ENCODE measurements around the gene ACER3. TPM values are rescaled to one million over a fixed set of nuclear protein-coding genes. Genes with fewer than 3 reads are reported as not detected.
A peak's percentile ranks its signal among the peaks of the same experiment; 100 is the strongest.
"Not testable (repeated sequence)": the region's sequence is repeated elsewhere in the genome, so short reads cannot be mapped to it uniquely, and the experiment has no call there.

The ACER3 gene
- polyA plus RNA-seq, 12 donors = 5.6 to 16.2 (median 8.4) TPM; not detected in 1

DNA sequence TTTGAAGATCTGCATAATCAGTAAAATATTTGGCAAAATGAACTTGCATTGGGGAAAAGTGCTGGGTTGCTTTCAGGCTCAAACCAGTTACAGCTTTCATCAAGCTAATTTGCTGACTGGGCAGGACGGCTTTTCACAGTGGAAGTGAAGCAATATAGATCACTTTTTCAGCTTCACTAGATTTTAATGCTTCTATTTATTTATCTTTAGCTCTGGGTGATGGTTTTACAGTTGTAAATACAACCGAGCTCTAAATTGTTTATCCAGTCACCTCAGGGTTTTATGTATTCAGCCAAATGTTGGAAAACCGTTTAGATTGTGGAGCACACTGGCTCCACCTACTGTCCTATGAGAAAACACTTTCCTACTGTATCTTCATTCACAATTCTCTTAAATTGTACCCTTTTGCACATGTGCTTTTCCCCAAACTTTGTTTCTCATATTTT lies 58.2 kb downstream of the ACER3 start:
- DNase-seq = peak; percentile 72

DNA sequence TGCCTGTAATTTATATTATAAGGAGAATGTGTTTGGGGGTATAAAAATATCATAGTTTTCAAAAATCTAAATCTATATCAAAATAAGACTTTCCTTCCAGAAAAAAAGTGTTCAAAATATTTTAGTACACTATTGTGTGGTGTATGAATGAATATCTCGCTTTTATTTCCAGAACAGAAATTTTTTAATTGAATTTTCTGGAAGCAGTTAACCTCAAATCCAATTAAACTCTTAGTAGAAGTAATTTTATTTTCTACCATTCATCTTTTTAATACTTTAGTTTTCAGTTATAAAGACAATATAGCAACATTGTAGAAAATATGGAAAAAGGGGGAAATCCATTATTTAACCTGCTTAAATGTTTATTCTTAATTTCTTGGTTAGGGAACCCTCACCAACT lies 58.7 kb downstream of the ACER3 start:
- no peak for DNase-seq

DNA sequence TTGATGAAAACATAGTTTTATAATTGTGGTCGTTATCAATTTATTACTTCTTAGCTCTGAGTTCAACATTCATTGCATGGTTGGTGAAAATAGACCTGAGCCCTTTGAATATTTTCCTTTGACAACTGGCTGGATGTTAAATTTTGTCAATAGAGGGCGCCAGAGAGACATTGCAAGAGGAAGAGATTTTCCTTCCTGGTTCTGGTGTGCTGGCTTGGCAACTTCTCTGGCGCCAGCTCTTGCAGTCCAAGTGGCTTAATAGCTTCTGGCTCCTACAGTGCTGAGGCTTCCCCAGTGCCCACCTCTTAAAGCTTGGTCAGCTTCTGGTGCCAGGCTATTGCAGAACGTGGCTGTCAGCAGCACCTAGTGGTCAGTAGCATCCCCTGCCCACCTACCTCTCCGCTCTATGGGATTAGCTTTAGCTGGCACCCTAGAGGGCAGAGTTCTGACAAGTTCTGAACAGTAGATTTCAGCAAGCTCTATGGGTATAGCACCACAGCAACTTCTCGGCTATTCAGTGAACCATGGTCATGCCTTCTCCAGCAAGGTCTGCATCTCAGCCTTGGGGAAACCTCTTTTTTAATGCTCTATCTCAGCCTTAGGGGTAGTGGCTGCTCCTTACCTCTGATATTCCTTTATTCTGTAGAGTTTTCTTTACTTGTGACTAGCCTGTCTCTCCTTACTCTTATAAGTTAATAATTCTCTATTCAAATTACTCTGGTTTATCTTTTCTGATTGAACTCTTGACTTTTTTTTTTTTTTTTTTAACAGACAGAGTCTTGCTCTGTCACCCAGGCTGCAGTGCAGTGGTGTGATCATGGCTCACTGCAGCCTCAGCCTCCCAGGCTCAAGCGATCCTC lies 59.4 kb downstream of the ACER3 start:
- peak; percentile 75 for DNase-seq

DNA sequence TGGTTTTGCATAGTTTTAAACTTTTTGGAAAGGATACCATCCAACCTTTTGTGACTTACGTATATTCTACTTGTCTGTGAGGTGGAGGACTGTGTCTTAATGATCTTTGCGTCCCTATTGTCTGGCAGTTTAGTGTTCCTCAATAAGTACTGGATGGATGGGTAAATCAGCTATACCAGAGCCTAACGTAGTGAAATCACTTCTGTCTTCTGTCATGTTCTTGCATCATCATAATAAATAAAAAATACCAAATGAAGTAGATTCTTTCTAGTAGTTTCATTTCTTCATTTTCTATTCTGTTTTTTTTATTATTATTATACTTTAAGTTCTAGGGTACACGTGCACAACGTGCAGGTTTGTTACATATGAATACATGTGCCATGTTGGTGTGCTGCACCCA lies 66.4 kb downstream of the ACER3 start:
- no peak for DNase-seq

DNA sequence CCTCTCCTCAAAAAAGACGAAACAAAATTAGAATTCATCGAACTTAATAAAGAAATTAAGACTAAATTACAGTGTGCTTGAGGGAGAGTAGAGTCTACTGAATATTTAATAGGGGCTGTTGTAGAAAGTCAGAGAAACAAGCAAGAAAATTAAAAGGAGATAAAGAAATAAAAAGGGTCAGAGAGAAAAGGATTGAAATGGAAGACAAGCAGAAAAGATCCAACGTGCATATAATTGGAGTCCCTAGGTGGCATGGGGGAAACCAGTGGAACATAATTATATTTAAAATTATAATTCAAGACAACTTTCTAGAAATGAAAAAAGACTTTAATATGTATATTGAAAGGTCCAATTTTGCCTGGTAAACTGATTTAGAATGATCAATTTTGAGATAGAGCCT lies 74.3 kb downstream of the ACER3 start:
- no peak for DNase-seq

DNA sequence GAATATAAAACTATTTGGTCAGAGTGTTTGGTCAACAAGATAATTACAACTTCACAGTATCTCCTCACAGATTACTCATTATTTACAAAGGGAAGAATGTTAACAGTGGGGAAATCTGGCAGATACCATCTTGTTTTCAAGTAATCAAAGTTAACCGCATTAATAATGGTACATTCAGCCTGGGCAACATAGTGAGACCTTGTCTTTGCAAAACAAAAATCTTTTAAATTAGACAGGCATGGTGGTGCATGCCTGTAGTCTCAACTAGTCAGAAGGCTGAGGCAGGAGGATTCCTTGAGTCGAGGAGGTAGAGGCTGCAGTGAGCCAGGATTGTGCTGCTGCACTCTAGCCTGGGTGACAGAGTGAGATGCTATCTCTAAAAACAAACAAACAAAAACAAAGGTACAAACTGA lies 78.5 kb downstream of the ACER3 start:
- DNase-seq = no peak

DNA sequence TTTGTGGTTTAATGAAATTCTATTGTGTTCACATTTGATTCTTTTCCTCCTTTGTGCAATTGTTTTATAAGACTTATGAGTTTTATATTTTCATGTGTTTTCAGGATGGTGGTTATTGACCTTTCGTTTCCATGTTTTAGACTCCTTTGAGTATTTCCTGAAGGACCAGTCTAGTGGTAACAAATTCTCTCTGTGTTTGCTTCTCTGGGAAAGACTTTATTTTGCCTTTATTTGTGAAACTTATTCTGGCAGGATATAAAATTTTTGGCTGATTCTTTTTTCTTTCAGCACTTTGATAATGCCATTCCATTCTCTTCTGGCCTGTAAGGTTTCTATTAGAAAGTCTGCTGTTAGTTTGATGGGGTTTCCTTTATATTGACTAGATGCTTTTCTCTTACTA lies 83.5 kb downstream of the ACER3 start:
- DNase-seq = no peak

DNA sequence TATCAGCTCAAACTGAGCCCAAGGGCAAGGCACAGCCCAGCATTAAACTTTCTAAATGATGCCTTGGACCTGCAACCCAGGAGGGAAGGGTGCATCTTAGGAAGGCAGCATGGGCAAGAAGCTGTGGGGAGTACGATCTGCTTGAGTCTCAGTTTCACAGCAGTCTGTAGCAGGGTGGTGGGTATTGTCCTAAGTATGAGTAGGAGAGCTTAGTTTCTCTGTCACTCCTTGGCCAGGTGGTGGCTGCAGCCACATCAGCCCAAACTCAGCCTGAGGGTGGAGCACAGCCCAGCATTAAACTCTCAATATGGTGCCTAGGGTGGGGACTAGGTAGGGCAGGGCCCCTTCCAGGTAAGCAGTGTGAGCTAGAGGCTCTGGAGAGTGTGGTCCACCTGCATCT lies 85.5 kb downstream of the ACER3 start:
- DNase-seq = no peak

DNA sequence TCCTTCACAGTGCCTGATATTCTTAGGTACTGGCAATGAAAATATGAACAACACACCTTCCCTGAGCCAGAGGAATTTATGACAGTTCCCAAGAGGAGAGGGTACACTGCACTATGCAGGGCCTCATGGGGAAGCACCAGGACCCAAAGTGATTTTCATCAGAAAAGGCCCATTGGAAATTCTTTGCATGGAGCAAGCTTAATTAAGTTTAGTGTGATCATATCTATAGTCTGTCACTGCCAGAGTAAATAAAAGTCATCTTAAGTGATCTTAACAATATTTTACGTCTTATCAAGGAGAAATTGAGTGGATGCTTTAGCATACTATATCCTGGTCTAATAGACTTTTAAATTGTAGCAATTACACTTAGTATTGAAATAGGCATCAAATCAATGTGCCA lies 86.5 kb downstream of the ACER3 start:
- DNase-seq = no peak

DNA sequence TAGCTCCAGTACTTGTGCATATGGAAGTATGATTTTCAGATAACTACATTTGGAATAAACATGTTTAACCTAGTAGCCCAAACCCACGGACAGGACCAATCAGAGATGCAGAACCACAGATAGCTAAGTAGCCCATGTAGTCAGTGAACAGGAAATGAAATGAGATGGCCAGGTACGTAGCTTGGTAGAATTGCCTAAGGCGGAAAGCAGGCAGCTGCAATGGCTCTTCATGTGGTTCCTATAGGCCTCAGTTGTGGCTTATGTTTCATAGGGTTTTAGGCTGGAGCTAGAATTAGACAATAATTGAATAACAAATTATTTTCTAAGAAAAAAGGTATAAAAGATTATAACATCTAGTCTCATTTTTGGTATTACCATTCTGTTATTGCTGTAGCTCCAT lies 87.1 kb downstream of the ACER3 start:
- no peak for DNase-seq

DNA sequence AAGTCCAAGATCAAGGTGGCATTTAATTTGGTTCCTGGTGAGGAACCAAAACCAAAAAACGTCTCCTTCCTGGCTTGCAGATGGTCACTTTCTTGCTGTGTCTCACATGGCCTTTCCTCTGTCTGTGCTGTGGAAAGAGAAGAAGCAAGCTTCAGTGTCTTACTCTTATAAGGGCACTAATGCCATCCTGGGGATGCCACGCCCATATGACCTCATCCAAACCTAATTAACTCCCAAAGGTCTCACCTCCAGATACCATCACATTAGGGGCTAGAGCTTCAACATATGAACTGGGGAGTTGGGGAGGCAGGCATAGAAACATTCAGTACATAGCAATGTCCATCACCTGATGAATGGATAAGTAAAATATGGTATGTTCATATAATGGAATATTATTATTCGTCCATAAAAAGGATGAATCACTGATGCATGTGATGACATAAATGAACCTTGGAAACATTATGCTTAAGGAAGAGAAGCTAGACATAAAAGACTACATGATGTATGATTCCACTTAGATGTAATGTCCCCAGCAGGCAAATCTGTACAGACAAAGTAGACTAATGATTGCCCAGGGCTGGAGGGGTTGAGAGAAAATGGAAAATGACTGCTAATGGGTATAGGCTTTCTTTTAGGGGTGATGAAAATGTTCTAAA lies 94.9 kb downstream of the ACER3 start:
- no peak for DNase-seq

DNA sequence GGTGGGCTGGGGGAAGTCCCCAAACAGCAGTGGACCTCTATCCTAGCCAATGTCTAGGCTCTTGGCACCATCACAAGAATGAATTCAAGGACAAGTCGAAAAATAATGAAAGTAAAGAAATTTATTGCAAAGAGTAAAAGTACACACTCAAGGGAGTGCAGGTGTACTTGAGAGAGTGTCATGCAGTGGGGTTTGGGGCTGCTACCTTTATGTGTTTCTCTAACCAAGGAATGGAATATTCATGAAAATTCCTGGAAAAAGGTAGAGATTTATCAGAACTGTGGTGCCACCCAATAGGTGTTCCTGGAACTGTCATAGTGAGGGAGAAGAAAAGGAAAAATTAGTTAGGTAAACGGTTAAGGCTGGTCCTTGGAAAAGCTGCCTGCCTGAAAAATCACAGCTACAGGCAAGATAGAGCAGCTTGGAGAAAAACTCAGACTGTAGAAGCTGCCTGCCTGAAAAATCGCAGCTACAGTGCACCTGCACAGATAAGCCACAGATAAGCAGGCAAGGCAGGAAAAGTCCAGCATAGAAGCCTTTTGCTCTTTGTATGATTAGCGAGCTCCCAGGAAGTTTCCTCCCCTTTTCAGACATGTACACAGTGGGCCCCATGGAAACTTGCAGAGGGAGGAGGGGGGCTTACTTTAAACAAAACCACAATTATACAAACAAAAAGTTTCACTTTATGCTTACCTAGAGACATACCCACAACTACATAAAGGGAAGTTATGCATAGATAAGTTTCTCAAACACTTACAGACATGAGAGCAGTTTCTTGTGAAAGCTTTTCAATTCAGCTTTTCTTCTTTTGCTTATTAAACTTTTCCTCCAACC lies 102.1 kb downstream of the ACER3 start:
- no peak for DNase-seq

DNA sequence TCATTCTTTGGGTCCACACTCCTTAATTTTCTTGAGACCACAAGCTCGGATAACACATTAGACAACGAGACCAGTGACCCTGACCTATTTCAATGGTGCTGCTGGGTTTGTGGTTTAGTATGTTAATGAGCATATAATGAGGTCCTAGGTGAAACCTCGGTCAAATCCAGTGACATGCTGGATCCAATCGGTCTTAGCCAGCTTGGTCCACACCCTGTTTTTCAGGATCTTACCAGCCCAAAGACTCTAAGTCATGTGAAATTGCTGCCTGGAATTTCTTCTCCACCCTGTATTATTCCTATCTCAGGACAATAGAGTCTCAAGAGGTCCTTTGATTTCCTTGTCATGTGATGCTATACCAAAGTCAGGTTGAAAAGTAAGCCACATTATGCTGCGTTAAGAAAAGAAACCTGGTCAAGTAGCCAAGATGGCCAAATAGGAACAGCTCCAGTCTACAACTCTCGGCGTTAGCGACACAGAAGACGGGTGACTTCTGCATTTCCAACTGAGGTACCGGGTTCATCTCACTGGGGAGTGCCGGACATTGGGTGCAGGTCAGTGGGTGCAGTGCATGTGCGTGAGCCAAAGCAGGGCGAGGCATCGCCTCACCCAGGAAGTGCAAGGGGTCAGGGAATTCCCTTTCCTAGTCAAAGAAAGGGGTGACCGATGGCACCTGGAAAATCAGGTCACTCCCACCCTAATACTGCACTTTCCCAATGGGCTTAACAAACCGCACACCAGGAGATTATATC lies 102.9 kb downstream of the ACER3 start:
- not testable (repeated sequence) for DNase-seq

DNA sequence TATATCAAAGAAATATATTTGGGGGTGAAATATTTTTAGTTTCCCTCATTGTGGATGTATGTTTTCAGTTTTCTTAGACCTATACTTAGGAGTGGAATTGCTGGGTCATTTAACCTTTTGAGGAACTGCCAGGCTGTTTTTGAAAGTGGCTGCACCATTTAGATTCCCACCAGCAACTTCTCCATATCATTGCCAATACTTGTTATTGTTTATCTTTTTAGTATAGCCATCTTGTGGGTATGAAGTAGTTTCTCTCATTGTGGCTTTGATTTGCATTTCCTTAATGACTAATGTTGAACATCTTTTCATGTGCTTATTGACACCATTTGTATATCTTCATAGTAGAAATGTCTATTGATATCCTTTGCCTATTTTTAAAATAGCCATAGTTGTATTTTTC lies 111.3 kb downstream of the ACER3 start:
- no peak for DNase-seq

DNA sequence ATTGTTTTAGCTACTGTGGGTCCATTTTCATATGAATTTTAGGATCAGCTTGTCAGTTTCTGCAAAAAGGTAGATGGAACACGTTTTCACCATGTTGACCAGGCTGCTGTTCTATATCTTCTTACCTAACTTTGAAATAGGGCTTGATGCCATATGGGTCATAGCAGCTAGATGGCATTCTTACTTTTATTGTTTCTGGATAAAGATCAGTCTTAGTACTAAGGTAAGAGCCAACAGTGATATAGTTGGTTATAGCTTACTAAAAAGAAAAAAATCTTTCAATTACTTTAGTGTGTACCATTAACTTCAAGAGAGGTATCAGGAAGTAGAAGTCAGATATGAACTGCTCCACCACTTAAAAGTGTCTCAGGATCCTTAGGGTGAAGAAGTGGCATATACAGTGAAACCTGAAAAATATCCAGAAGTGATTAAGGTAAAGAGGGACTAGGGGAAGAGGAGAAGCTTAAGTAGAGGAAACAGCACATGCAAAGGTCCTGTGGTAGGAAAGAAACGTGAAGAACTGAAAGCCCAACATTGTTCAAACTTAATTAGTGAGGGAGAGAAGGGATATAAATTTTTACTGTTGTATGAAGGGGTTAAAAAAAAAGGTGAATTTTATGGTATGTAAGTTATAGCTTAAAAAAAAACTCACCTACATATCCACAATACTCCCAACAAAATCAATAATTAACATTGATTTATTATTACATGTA lies 113.6 kb downstream of the ACER3 start:
- no peak for DNase-seq

DNA sequence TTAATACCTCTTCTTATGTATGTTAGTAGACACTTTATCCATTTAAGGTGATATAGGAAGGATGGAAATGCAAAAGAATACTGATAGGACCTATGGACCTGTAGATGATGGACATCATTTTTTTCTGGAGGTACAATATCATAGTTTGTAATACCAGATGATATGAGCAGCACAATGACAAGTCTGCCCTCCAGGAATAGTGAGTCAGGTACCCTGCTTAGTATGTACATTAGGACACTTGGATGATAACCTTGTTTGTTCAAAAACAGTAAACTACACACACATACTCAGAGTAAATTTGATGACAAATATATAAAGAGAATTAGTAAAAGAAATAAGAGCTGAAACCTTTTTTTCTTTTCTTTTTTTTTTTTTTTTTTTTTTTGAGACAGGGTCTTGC lies 114.8 kb downstream of the ACER3 start:
- DNase-seq = no peak

DNA sequence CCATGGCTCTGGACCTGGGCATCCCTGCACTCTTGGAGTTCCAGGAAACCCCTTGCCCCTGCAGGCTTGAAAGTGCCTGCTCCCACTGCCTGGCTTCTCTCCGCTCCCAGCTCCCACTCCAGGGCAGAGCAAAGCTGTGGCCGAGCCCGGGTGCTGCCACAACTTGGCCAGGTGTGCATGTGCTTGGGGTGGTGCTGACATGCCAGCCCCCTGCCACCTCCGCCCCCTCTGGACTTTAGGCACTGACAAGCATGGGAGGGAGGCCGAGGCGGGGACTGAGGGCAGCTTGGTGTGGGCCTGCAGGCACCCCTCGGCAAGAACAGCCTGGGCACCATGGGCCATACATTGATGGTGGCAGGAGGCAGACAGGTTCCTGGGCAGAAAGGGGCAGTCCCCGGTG lies 117.1 kb downstream of the ACER3 start:
- no peak for DNase-seq

DNA sequence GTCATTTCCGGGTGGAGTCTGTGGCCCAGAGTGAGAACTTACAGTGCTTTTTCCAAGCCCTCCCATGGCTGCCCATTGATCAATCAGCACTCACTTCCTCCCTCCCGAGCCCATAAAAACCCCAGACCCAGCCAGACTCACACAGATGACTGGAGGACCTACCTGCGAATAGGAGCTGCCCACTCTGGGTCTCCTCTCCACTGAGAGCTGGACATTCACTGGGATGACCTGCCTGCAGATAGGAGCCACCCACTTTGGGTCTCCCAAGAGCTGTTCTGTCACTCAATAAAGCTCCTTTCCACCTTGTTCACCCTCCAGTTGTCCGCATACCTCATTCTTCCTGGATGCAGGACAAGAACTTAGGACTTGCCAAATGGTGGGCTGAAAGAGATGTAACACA lies 117.5 kb downstream of the ACER3 start:
- no peak for DNase-seq

DNA sequence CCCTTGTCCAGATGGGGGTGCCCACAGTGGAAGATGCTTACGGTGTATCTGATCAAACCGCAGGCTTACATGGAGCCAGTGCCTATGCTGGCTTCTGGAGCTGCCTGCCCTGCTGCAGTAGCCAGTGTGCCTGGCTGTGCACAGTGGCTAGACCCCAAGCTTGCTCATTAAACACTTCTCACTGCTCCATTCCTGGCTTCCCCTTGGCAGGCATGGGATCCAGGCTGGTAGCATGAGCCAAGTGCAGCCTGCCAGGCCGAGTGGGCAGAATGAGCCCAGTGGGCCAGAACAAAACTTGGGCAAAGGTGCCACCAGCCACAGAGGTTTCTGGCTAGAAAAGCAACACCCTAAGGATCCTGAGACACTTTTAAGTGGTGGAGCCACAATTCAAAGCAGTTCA lies 118.1 kb downstream of the ACER3 start:
- no peak for DNase-seq

DNA sequence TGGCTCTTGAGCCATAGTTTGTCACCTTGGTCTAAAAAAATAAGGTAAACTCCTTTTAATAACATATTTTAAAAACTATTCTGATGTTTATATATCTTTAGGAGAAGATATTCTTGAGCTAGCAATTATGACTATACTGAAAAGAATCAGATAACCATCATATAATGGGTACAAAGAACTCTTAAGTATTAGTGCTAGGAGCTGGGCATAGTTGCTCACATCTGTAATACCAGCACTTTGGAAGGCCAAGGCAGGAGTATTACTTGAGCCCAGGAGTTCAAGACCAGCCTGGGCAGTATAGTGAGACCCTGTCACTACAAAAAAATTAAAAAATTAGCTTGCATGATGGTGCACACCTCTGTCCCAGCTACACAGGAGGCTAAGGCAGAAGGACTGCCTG lies 119.5 kb downstream of the ACER3 start:
- DNase-seq = no peak

DNA sequence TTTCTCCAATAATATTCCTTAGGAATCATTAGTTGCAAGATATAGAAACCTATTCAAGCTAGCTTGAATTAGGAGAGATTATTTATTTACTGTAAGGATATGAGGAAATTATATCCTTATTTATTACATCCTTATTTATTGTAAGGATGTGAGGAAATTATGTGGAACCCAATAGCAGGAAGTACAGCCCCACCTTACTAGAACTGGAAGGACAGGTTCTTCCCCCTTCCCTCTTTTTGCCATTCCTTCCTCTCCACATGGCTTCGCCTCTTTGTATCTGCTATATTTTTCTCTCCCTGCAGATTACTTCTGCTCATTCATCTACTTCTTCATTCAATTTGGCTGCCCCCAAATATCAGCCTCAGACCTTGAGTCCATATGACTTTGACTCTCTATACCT lies 124.0 kb downstream of the ACER3 start:
- no peak for DNase-seq

All from muscle of arm (tissue), 12 donors.